ENCODE data around the gene HIPK1.
A peak's percentile ranks its signal among the peaks of the same experiment; 100 is the strongest.

HIPK1 gene

GRCh38 chr1:113928941-113929749 lies at the start of gene HIPK1:
Gene HIPK1 (plus strand): TSS chr1:113929324.
- DNase-seq (ENCODE audit: low read depth) = peak; percentile 60

GRCh38 chr1:113879739-113880038 lies 49.4 kb upstream of the HIPK1 start:
- no peak for DNase-seq (ENCODE audit: low read depth)

- DNase-seq (ENCODE audit: low read depth) = no peak
Observed at GRCh38 chr1:113881661-113882060, 47.5 kb upstream of the HIPK1 start.

GRCh38 chr1:113886417-113887401 lies 42.4 kb upstream of the HIPK1 start:
- DNase-seq (ENCODE audit: low read depth) = no peak

GRCh38 chr1:113887402-113888175 lies 41.5 kb upstream of the HIPK1 start, which contains the start of gene BCL2L15:
Gene BCL2L15 (minus strand): TSS chr1:113887581. CDS start chr1:113887375, 206 bp downstream.
- DNase-seq (ENCODE audit: low read depth) = no peak

GRCh38 chr1:113890816-113891215 lies 38.3 kb upstream of the HIPK1 start:
- DNase-seq (ENCODE audit: low read depth) = no peak

GRCh38 chr1:113891631-113892220 lies 37.4 kb upstream of the HIPK1 start:
- DNase-seq (ENCODE audit: low read depth) = no peak

GRCh38 chr1:113893267-113893666 lies 35.9 kb upstream of the HIPK1 start:
- no peak for DNase-seq (ENCODE audit: low read depth)

- no peak for DNase-seq (ENCODE audit: low read depth)
Observed at GRCh38 chr1:113895098-113895497, 34.0 kb upstream of the HIPK1 start.

- no peak for DNase-seq (ENCODE audit: low read depth)
Observed at GRCh38 chr1:113895961-113896360, 33.2 kb upstream of the HIPK1 start.

GRCh38 chr1:113898241-113898814 lies 30.8 kb upstream of the HIPK1 start:
- no peak for DNase-seq (ENCODE audit: low read depth)

GRCh38 chr1:113899111-113899510 lies 30.0 kb upstream of the HIPK1 start:
- no peak for DNase-seq (ENCODE audit: low read depth)

- DNase-seq (ENCODE audit: low read depth) = no peak
Observed at GRCh38 chr1:113901191-113901590, 27.9 kb upstream of the HIPK1 start.

GRCh38 chr1:113903501-113904292 lies 25.4 kb upstream of the HIPK1 start:
- DNase-seq (ENCODE audit: low read depth) = no peak

GRCh38 chr1:113904293-113904673 lies 24.8 kb upstream of the HIPK1 start:
- no peak for DNase-seq (ENCODE audit: low read depth)

- DNase-seq (ENCODE audit: low read depth) = peak; percentile 100
Observed at GRCh38 chr1:113904674-113905434, 24.3 kb upstream of the HIPK1 start, which contains the start of the genes AP4B1 and DCLRE1B. Gene AP4B1 (minus strand): TSS chr1:113904799. CDS start chr1:113904717, 82 bp downstream. Gene DCLRE1B (plus strand): TSS chr1:113905326. CDS start chr1:113905587, 261 bp downstream.

GRCh38 chr1:113905435-113905861 lies 23.7 kb upstream of the HIPK1 start:
- no peak for DNase-seq (ENCODE audit: low read depth)

GRCh38 chr1:113912594-113913311 lies 16.4 kb upstream of the HIPK1 start:
- no peak for DNase-seq (ENCODE audit: low read depth)

GRCh38 chr1:113913312-113913668 lies 15.8 kb upstream of the HIPK1 start:
- no peak for DNase-seq (ENCODE audit: low read depth)

Data from fibroblast of the conjunctiva (primary cell).